B cell (primary cell): Measurements from ENCODE around the gene NTM. TPM values are rescaled to one million over a fixed set of nuclear protein-coding genes. Genes with fewer than 3 reads are reported as not detected.

ENCODE experiments used
- ATAC-seq: fragments of 200-7000 bp; cut with Tn5 transposase; one replicate; pipeline ENCODE4 v1.10.0; 2021; ENCODE audit warnings: low read depth, mild to moderate bottlenecking, moderate number of reproducible peaks, moderate library complexity
- CTCF ChIA-PET: fragments of 350-600 bp; sonication (Branson Sonifier 250); formaldehyde crosslinking; loops from one replicate; lab custom pipeline; 2021; ENCODE audit warnings: antibody characterized with exemption, inconsistent platforms; lab: Charles Lee
- POLR2A ChIA-PET: fragments of 350-600 bp; sonication (Branson Sonifier 250); formaldehyde crosslinking; loops from one replicate; lab custom pipeline; 2021; ENCODE audit warnings: antibody characterized with exemption; lab: Charles Lee
- DNase-seq: peaks from one replicate; pipeline ENCODE4 v3.0.0; 2013
- H2AFZ ChIP-seq: 2 replicates; pipeline ENCODE4 v1.6.1; 2012; ENCODE audit warnings: mild to moderate bottlenecking, low read depth, low read length; ENCODE audit not compliant: insufficient read depth, poor library complexity, severe bottlenecking
- H3K27ac ChIP-seq, 2 donors: 1 replicate in 1 of 2; 2 replicates in 1 of 2; pipeline ENCODE4 v1.5.1; 2012 to 2013; ENCODE audit warnings: low read length in 2 of 2, mild to moderate bottlenecking in 2 of 2, moderate library complexity in 1 of 2
- H3K27me3 ChIP-seq, 4 experiments: fragments of 200-600 bp in 1 of 4; sonication (generic) in 1 of 4; replicated peaks in 1 of 4; 1 replicate in 2 of 4; 2 replicates in 2 of 4; pipeline versions ENCODE4 v1.6.1 to v1.7.0; 2013 to 2016; ENCODE audit warnings: low read length in 3 of 4, mild to moderate bottlenecking in 2 of 4, mixed read lengths in 1 of 4, moderate library complexity in 1 of 4; ENCODE audit not compliant: insufficient read depth in 4 of 4, control insufficient read depth in 3 of 4; ENCODE audit errors: control extremely low read depth in 1 of 4
- H3K36me3 ChIP-seq, 2 experiments: replicated peaks in 1 of 2; 1 replicate in 1 of 2; 2 replicates in 1 of 2; pipeline versions ENCODE4 v1.6.1 to v1.7.1; 2013; ENCODE audit warnings: low read length in 1 of 2; ENCODE audit not compliant: insufficient read depth in 2 of 2, control insufficient read depth in 1 of 2; ENCODE audit errors: control extremely low read depth in 1 of 2, extremely low read depth in 1 of 2
- H3K4me1 ChIP-seq, 2 donors: fragments of 200-600 bp in 1 of 2; sonication (generic) in 1 of 2; 1 replicate in 1 of 2; 2 replicates in 1 of 2; pipeline versions ENCODE4 v1.5.1 to v1.6.1; 2013 to 2017; ENCODE audit warnings: low read length in 2 of 2; ENCODE audit not compliant: control insufficient read depth in 2 of 2, insufficient read depth in 2 of 2
- H3K4me2 ChIP-seq: replicated peaks from 2 replicates; pipeline ENCODE3; 2012; ENCODE audit warnings: mild to moderate bottlenecking, low read depth, low read length; ENCODE audit not compliant: poor library complexity, severe bottlenecking
- H3K4me3 ChIP-seq, 5 experiments: fragments of 200-600 bp in 1 of 5; sonication (generic) in 1 of 5; 1 replicate in 3 of 5; 2 replicates in 2 of 5; pipeline versions ENCODE4 v1.5.1 to v1.7.0; 2011 to 2016; ENCODE audit warnings: low read length in 4 of 5, mild to moderate bottlenecking in 4 of 5, low read depth in 2 of 5, control low read depth in 1 of 5, moderate library complexity in 1 of 5; ENCODE audit not compliant: insufficient read depth in 1 of 5; ENCODE audit errors: control extremely low read depth in 1 of 5, extremely low read depth in 1 of 5
- H3K79me2 ChIP-seq: fragments of 200-600 bp; sonication (generic); one replicate; pipeline ENCODE4 v1.6.0; 2016; ENCODE audit warnings: low read length; ENCODE audit not compliant: control insufficient read depth, insufficient read depth
- H3K9ac ChIP-seq: fragments of 200-600 bp; sonication (generic); 2 replicates; pipeline ENCODE4 v1.6.1; 2017; ENCODE audit warnings: mild to moderate bottlenecking, low read length, moderate library complexity
- H3K9me3 ChIP-seq, 3 donors: one replicate each; pipeline versions ENCODE4 v1.6.1 to v1.7.1; 2013; ENCODE audit warnings: low read length in 2 of 3; ENCODE audit not compliant: control insufficient read depth in 2 of 3, insufficient read depth in 1 of 3; ENCODE audit errors: control extremely low read depth in 1 of 3
- H4K20me1 ChIP-seq: 2 replicates; pipeline ENCODE4 v1.6.0; 2012; ENCODE audit warnings: mild to moderate bottlenecking, low read length; ENCODE audit not compliant: insufficient read depth, control insufficient read depth, poor library complexity, severe bottlenecking
- H3K27ac Mint-ChIP-seq: one replicate; pipeline ENCODE4 v1.8.0; 2021; ENCODE audit warnings: mixed read lengths
- H3K27me3 Mint-ChIP-seq: one replicate; pipeline ENCODE4 v1.8.0; 2021; ENCODE audit warnings: mixed read lengths
- H3K4me1 Mint-ChIP-seq: one replicate; pipeline ENCODE4 v1.8.0; 2021; ENCODE audit warnings: mixed read lengths
- H3K4me3 Mint-ChIP-seq: one replicate; pipeline ENCODE4 v1.8.0; 2021; ENCODE audit warnings: mixed read lengths
- H3K9me3 Mint-ChIP-seq: one replicate; pipeline ENCODE4 v1.8.0; 2022; ENCODE audit warnings: mixed read lengths; ENCODE audit not compliant: insufficient read depth
- CTCF ChIP-seq: fragments of 200-600 bp; IDR thresholded peaks from one replicate; pipeline ENCODE4 v1.8.0; 2022; ENCODE audit warnings: antibody characterized with exemption, mild to moderate bottlenecking
- EZH2 ChIP-seq: IDR thresholded peaks from 2 replicates; pipeline ENCODE4 v1.6.1; 2012; ENCODE audit warnings: borderline replicate concordance, low read depth, mild to moderate bottlenecking, moderate library complexity, low read length; ENCODE audit not compliant: insufficient read depth, poor library complexity, severe bottlenecking
- WGBS: methylation state at CpG from one replicate; pipeline ENCODE4 v1.1.5; 2013; ENCODE audit warnings: missing lambda C conversion rate; ENCODE audit not compliant: insufficient coverage; 5-methylcytosine and 5-hydroxymethylcytosine counted together
- intact Hi-C: fragments of 100-400 bp; cut with micrococcal nuclease; formaldehyde crosslinking; loops from one replicate; pipeline ENCODE4 v1.10.0; 2022
- polyA plus RNA-seq: library from polyadenylated mRNA; depleted of rRNA; stranded (reverse); fragments of >200 nt; gene quantifications from 2 replicates; pipeline ENCODE4 v1.2.3, GENCODE V29; 2012
- total RNA-seq, 2 donors: library from RNA; stranded (reverse); fragments of 120-200 nt in 1 of 2; gene quantifications; 1 replicate in 1 of 2; 2 replicates in 1 of 2; pipeline versions ENCODE4 v1.2.3 to v1.2.4, GENCODE V29; 2013 to 2022

Gene NTM
- total and polyA plus RNA-seq, 2 donors (not counting 1 experiment from before 2014, with no cell fraction given), result not detected

- Histone ChIP-seq H3K4me1 (no peaks in the 10 kb centered on the region), H3K4me3 (no peak overlapping the region), H3K9ac (no peak overlapping the region), H2AFZ (no peak overlapping the region), H3K4me2 (no peak overlapping the region), H3K79me2 (no peaks in the 10 kb centered on the region), H3K36me3 (no peaks in the 10 kb centered on the region), H3K9me3 (no peaks in the 10 kb centered on the region), H4K20me1 (no peaks in the 10 kb centered on the region), H3K27me3 (no peaks in the 10 kb centered on the region), H3K27ac (no peak overlapping the region)
- H3K4me3 Mint-ChIP-seq, result no peak overlapping the region
- H3K9me3 Mint-ChIP-seq, result no peaks in the 10 kb centered on the region
- ATAC-seq (no peak), DNase-seq (no peak)
- intact Hi-C loops, result no loop called here
- POLR2A ChIA-PET, result no interaction called here
- WGBS, result 69% methylated on average over 6 of the region's 10 CpGs
- CTCF ChIA-PET, result no interaction called here
- H3K27ac Mint-ChIP-seq, result no peak overlapping the region
- peaks cover 8% of the 10 kb centered on the region for H3K27me3 Mint-ChIP-seq
- TF ChIP-seq EZH2 (no peak), CTCF (no peak)
- no peaks in the 10 kb centered on the region for H3K4me1 Mint-ChIP-seq
Observed at GRCh38 chr11:131546218-131546895, 175.9 kb downstream of the NTM start.

- Mint-ChIP-seq H3K4me1 (no peaks in the 10 kb centered on the region), H3K27me3 (peaks cover 3% of the 10 kb centered on the region), H3K27ac (no peak overlapping the region), H3K4me3 (no peak overlapping the region), H3K9me3 (no peaks in the 10 kb centered on the region)
- Histone ChIP-seq H3K9me3 (no peaks in the 10 kb centered on the region), H3K36me3 (no peaks in the 10 kb centered on the region), H3K27ac (no peak overlapping the region), H4K20me1 (no peaks in the 10 kb centered on the region), H3K4me1 (no peaks in the 10 kb centered on the region), H3K4me2 (no peak overlapping the region), H3K4me3 (no peak overlapping the region), H3K27me3 (no peaks in the 10 kb centered on the region), H3K79me2 (no peaks in the 10 kb centered on the region), H2AFZ (no peak overlapping the region), H3K9ac (no peak overlapping the region)
- no peak for TF ChIP-seq CTCF
- no peak for TF ChIP-seq EZH2
- DNase-seq (no peak), ATAC-seq (no peak)
- no CpG with 5 or more reads among the region's 2 CpGs for WGBS
- ChIA-PET CTCF (no interaction called here), POLR2A (no interaction called here)
- intact Hi-C loops, result no loop called here
Observed at GRCh38 chr11:131549099-131549498, 178.7 kb downstream of the NTM start.
